ENCODE results near the gene PPIL1. TPM values are rescaled to one million over a fixed set of nuclear protein-coding genes. Genes with fewer than 3 reads are reported as not detected.

Gene PPIL1
- total RNA-seq, 1 experiment from 2014 or later, result 87.8 TPM

- Mint-ChIP-seq H3K9me3 (no peaks in the 10 kb centered on the region; a peak in 1 of 5 replicates), H3K36me3 (ENCODE audit: insufficient read depth in 1 of 3, low read depth in 3 of 3) (no peaks in the 10 kb centered on the region), H3K4me1 (peaks cover 19 to 65% of the 10 kb centered on the region in 2 experiments), H3K4me3 (no peak overlapping the region), H3K27me3 (ENCODE audit: low read depth) (peaks cover 57% of the 10 kb centered on the region), H3K27ac (no peak overlapping the region)
- no peak overlapping the region for H2BK15ac ChIP-seq (ENCODE audit: low read depth, low read length)
- peak; percentile 19; the same call in 2 of the 3 replicates for TF ChIP-seq CTCF (conservative IDR thresholded peaks at IDR 0.05)
- no peak overlapping the region for H3K23ac ChIP-seq (ENCODE audit: insufficient read length, low read depth, low read length)
- no peak overlapping the region for H3K9ac ChIP-seq (ENCODE audit: extremely low read depth, insufficient read length, low read length)
- no peaks in the 10 kb centered on the region; the same call in 1 of the 2 replicates for H3K4me1 ChIP-seq (ENCODE audit: insufficient read depth, low read length)
- H4K8ac ChIP-seq (replicated peaks; ENCODE audit: insufficient read length, low read depth, low read length), result no peak overlapping the region
- no peak overlapping the region for H3T11ph ChIP-seq (ENCODE audit: low read length)
- H2BK20ac ChIP-seq (ENCODE audit: low read depth, low read length, poor library complexity, severe bottlenecking), result no peak overlapping the region
- no peaks in the 10 kb centered on the region for H3K23me2 ChIP-seq (ENCODE audit: insufficient read length, low read depth, low read length, poor library complexity, severe bottlenecking)
- H3K79me2 ChIP-seq (ENCODE audit: insufficient read depth, low read length), result no peaks in the 10 kb centered on the region
- no peak overlapping the region for H2BK120ac ChIP-seq (ENCODE audit: low read depth, low read length, poor library complexity, severe bottlenecking)
- H3K27ac ChIP-seq (ENCODE audit: insufficient read length, low read depth, low read length), result no peak overlapping the region
- no peak overlapping the region for H3K14ac ChIP-seq (ENCODE audit: insufficient read depth, low read length)
- H4K91ac ChIP-seq (ENCODE audit: insufficient read length, low read depth, low read length), result no peak overlapping the region
- no CpG with 5 or more reads among the region's 7 CpGs for WGBS (ENCODE audit: extremely low coverage, insufficient read length, low lambda C conversion rate)
- H2BK5ac ChIP-seq (ENCODE audit: insufficient read length, low read length), result no peak overlapping the region
- H4K5ac ChIP-seq (ENCODE audit: insufficient read length, low read depth, low read length), result no peak overlapping the region
- H3K79me1 ChIP-seq (ENCODE audit: insufficient read depth, low read depth, low read length, poor library complexity, severe bottlenecking), result no peaks in the 10 kb centered on the region
- no peak overlapping the region for H2AK5ac ChIP-seq (ENCODE audit: insufficient read length, low read length)
- H3K27me3 ChIP-seq (ENCODE audit: insufficient read depth, low read length), result no peaks in the 10 kb centered on the region
- no peak overlapping the region for H3K4ac ChIP-seq (ENCODE audit: low read depth, low read length)
- H2AFZ ChIP-seq (ENCODE audit: low read length), result no peak overlapping the region
- DNase-seq, result no peak
- H3K56ac ChIP-seq (ENCODE audit: insufficient read length, low read depth, low read length), result no peak overlapping the region
- H3K9me3 ChIP-seq (ENCODE audit: control insufficient read depth, low read depth, low read length), result no peaks in the 10 kb centered on the region
- H3K4me2 ChIP-seq (ENCODE audit: insufficient read depth, insufficient read length, low read length), result no peak overlapping the region
- no peak overlapping the region for H2BK12ac ChIP-seq (ENCODE audit: insufficient read length, low read depth, low read length)
- H3K18ac ChIP-seq (ENCODE audit: insufficient read length, low read depth, low read length), result no peak overlapping the region
- H4K20me1 ChIP-seq (ENCODE audit: control insufficient read depth, insufficient read depth, insufficient read length), result no peaks in the 10 kb centered on the region
These were observed 66.9 kb downstream of the PPIL1 start for GRCh38 chr6:36807750-36808149.

Measured in H9 (cell line).